Measurements from ENCODE around the gene TNFRSF17. TPM values are rescaled to one million over a fixed set of nuclear protein-coding genes. Genes with fewer than 3 reads are reported as not detected.
"Not testable (repeated sequence)": the region's sequence is repeated elsewhere in the genome, so short reads cannot be mapped to it uniquely, and the experiment has no call there.

TNFRSF17 gene
- total and polyA plus RNA-seq, 8 donors: 0.32 to 1.7 TPM; not detected in 6

DNA sequence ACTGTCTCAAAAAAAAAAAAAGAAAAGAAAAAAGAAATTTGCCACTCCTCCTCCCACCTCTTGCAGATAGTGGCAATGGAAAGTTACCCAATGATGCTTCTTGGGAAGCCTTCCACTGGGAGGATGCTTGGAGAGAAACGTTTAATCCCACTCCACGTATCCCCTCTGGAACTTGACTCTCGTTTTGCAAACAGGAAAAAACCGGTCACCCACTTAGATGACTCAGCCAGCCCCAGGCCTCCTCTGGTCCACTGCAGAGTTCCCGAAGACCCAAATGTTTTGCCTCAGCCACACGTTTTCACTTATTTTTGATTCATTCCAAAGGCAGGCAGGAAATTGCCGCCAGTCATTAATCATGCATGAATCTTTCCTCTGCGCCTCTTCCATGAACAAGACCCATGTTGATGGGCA, 9.3 kb upstream of the TNFRSF17 start:
- 65 to 71% methylated on average over 8 of the region's 8 CpGs for WGBS, 2 donors
- Histone ChIP-seq H3K4me3 (no peak overlapping the region), H3K4me1 (no peaks in the 10 kb centered on the region), H3K27ac (no peak overlapping the region), H3K9me3 (no peaks in the 10 kb centered on the region), H3K27me3 (no peaks in the 10 kb centered on the region), H3K36me3 (no peaks in the 10 kb centered on the region)
- DNase-seq (no peak), FAIRE-seq (no peak), ATAC-seq (no peak)
- intact Hi-C loops (cut with DNase I): no loop called here
- TF ChIP-seq, protein P1, sequence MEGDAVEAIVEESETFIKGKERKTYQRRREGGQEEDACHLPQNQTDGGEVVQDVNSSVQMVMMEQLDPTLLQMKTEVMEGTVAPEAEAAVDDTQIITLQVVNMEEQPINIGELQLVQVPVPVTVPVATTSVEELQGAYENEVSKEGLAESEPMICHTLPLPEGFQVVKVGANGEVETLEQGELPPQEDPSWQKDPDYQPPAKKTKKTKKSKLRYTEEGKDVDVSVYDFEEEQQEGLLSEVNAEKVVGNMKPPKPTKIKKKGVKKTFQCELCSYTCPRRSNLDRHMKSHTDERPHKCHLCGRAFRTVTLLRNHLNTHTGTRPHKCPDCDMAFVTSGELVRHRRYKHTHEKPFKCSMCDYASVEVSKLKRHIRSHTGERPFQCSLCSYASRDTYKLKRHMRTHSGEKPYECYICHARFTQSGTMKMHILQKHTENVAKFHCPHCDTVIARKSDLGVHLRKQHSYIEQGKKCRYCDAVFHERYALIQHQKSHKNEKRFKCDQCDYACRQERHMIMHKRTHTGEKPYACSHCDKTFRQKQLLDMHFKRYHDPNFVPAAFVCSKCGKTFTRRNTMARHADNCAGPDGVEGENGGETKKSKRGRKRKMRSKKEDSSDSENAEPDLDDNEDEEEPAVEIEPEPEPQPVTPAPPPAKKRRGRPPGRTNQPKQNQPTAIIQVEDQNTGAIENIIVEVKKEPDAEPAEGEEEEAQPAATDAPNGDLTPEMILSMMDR (IDR thresholded peaks at IDR 0.05): no peak

DNA sequence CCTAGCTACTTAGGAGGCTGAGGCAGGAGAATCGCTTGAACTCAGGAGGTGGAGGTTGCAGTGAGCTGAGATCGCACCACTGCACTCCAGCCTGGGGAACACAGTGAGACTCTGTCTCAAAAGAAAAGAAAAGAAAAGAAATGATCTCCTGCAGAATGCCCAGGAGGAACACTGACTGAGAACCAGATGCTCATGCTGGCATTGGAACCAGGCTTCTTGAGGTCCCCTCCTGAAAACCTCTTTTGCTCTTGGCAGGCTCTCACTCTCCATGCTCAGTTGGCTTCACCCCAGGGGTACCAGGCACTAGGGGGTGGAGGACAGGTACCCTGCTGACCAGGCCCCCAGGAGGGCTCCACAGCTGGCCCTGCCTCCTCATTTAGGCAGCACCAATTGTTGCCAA, 8.5 kb upstream of the TNFRSF17 start:
- Histone ChIP-seq H3K27me3 (no peaks in the 10 kb centered on the region), H3K4me1 (no peaks in the 10 kb centered on the region), H3K9me3 (no peaks in the 10 kb centered on the region), H3K36me3 (no peaks in the 10 kb centered on the region), H3K27ac (no peak overlapping the region), H3K4me3 (no peak overlapping the region)
- FAIRE-seq (no peak), ATAC-seq (no peak), DNase-seq (no peak)
- TF ChIP-seq, protein P1 (IDR thresholded peaks at IDR 0.05): no peak
- WGBS, 2 donors: 91 to 95% methylated on average over 2 of the region's 2 CpGs
- intact Hi-C loops (cut with DNase I): no loop called here

DNA sequence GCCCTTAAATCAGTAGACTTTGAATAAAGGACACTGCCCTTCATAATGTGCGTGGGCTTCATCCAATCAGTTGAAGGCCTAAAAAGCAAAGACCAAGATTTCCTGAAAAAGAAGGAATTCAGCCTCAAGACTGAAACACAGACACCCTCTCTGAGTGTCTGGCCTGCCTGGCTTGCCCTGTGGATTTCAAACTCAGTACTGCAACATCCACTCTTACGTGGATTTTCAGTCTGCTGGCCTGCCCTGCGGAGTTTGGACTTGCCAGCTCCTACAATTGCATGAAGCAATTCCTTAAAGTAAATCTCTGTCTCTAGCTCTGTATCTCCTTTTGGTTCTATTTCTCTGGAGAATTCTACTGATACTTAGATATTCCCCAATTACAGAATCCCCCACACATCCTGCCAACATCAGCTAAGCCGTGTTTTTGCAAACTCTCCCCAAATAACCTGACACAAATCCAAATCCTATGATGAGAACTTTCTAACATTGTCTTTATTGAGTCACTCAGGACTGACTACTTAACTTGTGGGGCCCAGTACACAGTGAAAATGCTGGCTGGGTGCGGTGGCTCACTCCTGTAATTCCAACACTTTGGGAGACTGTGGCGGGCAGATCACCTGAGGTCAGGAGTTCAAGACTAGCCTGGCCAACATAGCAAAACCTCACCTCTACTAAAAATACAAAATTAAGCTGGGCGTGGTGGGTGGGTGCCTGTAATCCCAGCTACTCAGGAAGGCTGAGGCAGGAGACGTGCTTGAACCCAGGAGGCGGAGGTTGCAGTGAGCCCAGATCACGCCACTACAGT, 7.2 kb upstream of the TNFRSF17 start:
- FAIRE-seq (no peak), ATAC-seq (no peak), DNase-seq (no peak)
- H3K36me3 ChIP-seq: no peaks in the 10 kb centered on the region
- no peak overlapping the region for H3K4me3 ChIP-seq
- TF ChIP-seq, protein P1 (IDR thresholded peaks at IDR 0.05): no peak
- no peaks in the 10 kb centered on the region for H3K4me1 ChIP-seq
- no peaks in the 10 kb centered on the region for H3K27me3 ChIP-seq
- intact Hi-C loops (cut with DNase I): no loop called here
- H3K27ac ChIP-seq: no peak overlapping the region
- WGBS, 2 donors: 87 to 90% methylated on average over 10 of the region's 10 CpGs
- no peaks in the 10 kb centered on the region for H3K9me3 ChIP-seq

DNA sequence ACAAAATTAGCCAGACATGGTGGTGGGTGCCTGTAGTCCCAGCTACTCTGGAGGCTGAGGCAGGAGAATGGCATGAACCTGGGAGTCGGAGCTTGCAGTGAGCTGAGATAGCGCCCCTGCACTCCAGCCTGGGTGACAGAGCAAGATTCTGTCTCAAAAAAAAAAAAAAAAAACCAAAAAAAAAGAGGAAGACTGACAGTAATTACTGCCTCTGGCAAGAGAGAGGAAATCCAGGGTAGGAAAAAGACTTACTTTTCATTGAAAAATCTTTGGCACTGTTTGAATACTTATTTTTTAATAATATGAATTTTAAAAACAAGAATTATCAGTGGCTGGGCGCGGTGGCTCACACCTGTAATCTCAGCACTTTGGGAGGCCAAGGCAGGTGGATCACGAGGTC, 2.6 kb upstream of the TNFRSF17 start:
- H3K4me1 ChIP-seq; DNase-seq; H3K9me3 ChIP-seq; ATAC-seq; H3K4me3 ChIP-seq; H3K27ac ChIP-seq; FAIRE-seq; intact Hi-C loops (cut with DNase I); H3K27me3 ChIP-seq; H3K36me3 ChIP-seq: not testable (repeated sequence)
- WGBS, 2 donors: 85 to 87% methylated on average over 5 of the region's 5 CpGs

DNA sequence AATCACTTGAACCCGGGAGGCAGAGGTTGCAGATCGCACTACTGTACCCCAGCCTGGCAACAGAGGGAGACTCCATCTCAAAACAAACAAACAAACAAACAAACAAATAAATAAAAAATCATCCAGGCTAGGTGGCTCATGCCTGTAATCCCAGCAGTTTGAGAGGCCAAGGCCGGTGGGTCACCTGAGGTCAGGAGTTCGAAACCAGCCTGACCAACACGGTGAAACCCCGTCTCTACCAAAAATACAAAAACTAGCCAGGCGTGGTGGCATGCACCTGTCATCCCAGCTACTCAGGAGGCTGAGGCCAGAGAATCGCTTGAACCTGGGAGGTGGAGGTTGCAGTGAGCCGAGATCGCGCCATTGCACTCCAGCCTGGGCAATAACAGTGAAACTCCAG, 2.0 kb upstream of the TNFRSF17 start:
- H3K27me3 ChIP-seq; H3K27ac ChIP-seq; intact Hi-C loops (cut with DNase I); H3K9me3 ChIP-seq; DNase-seq; H3K4me1 ChIP-seq; H3K4me3 ChIP-seq; H3K36me3 ChIP-seq; ATAC-seq; FAIRE-seq: not testable (repeated sequence)
- 93 to 96% methylated on average over 11 of the region's 11 CpGs for WGBS, 2 donors

DNA sequence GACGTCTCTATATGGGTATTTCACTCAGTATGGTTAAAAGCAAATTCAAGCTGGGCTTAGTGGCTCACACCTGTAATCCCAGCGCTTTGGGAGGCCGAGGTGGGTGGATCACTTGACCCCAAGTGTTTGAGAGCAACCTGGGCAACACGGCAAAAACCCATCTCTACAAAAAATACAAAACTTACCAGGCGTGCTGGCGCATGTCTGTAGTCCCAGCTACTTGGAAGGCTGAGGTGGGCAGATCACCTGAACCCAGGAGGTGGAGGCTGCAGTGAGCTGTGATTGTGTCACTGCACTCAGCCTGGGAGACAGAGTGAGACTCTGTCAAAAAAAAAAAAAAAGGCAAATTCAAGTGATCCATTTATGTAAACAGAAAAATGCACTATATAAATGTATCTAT, 1.3 kb upstream of the TNFRSF17 start:
- Histone ChIP-seq H3K27ac (no peak overlapping the region), H3K36me3 (no peaks in the 10 kb centered on the region), H3K27me3 (no peaks in the 10 kb centered on the region), H3K9me3 (no peaks in the 10 kb centered on the region), H3K4me1 (no peaks in the 10 kb centered on the region), H3K4me3 (no peak overlapping the region)
- FAIRE-seq (no peak), ATAC-seq (no peak), DNase-seq (no peak)
- intact Hi-C loops (cut with DNase I): no loop called here
- TF ChIP-seq, protein P1 (IDR thresholded peaks at IDR 0.05): no peak
- 80 to 88% methylated on average over 6 of the region's 6 CpGs for WGBS, 2 donors

Measured in pancreas (tissue), 10 donors.